WI38 (cell line): ENCODE results near the gene IGF1R.

Experiments
- H3K4me3 ChIP-seq: 2 replicates; pipeline ENCODE4 v1.5.1; 2011; ENCODE audit warnings: low read depth, mild to moderate bottlenecking, control low read depth, low read length
- CTCF ChIP-seq: IDR thresholded peaks from 2 replicates; pipeline ENCODE4 v1.5.1; 2012; ENCODE audit warnings: low read depth, mild to moderate bottlenecking, control low read depth, low read length

IGF1R gene

GRCh38 chr15:98791046-98791701, 142.8 kb downstream of the IGF1R start:
- no peak for TF ChIP-seq CTCF
- H3K4me3 ChIP-seq: no peak overlapping the region

GRCh38 chr15:98792117-98792516, 143.8 kb downstream of the IGF1R start:
- H3K4me3 ChIP-seq: no peak overlapping the region
- TF ChIP-seq CTCF: no peak

- no peak overlapping the region for H3K4me3 ChIP-seq
- no peak for TF ChIP-seq CTCF
These were observed 145.9 kb downstream of the IGF1R start for GRCh38 chr15:98794211-98794610.

GRCh38 chr15:98794748-98795147, 146.4 kb downstream of the IGF1R start:
- no peak overlapping the region for H3K4me3 ChIP-seq
- no peak for TF ChIP-seq CTCF

- TF ChIP-seq CTCF: no peak
- H3K4me3 ChIP-seq: no peak overlapping the region
These were observed 147.6 kb downstream of the IGF1R start for GRCh38 chr15:98795980-98796379.

- no peak overlapping the region for H3K4me3 ChIP-seq
- TF ChIP-seq CTCF: no peak
These were observed 148.5 kb downstream of the IGF1R start for GRCh38 chr15:98796685-98797357.

GRCh38 chr15:98798375-98798893, 150.1 kb downstream of the IGF1R start:
- no peak for TF ChIP-seq CTCF
- no peak overlapping the region for H3K4me3 ChIP-seq
